Measurements from ENCODE around the gene DEFB131A.
"Not testable (repeated sequence)": the region's sequence is repeated elsewhere in the genome, so short reads cannot be mapped to it uniquely, and the experiment has no call there.

Gene DEFB131A

DNA sequence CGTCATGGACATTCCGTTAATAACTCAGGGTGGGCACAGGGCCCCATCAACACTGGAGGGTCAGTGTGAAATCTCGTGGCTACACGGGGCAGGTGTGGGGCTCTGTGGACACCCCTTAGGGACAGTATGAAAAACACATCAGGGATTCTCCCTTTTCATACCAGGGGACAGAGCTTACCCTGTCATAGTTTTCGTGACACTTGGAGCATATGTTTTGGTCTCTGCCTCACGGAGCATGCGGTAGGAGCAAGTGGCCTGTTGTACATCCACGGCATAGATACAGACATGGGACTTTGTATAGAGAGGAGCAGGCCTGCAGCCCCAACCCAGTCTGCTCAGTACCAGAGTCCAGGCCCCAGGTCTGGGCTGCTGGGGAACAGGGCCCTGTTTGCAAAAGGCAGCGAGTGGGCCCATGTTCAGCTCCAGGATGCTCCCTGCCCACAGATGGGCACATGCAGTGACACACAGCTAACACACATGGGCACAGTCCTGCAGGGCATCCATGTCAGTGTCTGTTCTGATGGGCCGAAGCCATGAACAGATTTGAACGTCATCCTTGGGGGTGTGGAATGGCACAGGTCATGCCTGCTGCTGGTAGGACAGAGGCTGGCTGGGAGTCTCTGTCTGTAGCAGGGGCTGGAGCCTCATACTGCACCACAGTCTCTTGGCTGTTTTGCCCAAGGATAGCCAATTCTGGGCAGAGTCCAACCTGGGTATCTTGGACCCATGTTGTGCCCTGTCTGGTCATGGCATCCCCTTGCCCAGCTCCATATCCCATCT, 50.2 kb downstream of the DEFB131A start:
- DNase-seq (ENCODE audit: low read depth in 2 of 2): not testable (repeated sequence)

DNA sequence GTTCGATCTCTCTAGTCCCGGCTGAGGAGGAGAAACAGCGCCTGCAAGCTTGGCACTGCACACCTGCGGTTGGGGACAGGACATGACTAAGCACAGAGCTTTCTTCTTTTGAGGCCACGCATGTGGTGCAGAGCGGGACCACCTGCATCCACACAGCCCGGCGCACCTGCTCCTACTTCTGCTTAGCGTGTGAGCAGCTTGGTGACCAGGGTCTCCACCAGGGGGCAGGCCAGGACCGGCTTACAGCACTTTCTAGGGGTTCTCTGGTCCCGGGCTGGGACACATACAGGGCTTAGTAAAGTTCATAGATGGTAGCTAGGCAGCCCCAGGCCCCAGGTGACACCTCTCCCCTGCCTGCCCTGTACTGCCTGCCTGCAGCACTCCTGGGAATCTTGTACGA, 51.2 kb downstream of the DEFB131A start:
- DNase-seq (ENCODE audit: low read depth in 2 of 2): not testable (repeated sequence)

DNA sequence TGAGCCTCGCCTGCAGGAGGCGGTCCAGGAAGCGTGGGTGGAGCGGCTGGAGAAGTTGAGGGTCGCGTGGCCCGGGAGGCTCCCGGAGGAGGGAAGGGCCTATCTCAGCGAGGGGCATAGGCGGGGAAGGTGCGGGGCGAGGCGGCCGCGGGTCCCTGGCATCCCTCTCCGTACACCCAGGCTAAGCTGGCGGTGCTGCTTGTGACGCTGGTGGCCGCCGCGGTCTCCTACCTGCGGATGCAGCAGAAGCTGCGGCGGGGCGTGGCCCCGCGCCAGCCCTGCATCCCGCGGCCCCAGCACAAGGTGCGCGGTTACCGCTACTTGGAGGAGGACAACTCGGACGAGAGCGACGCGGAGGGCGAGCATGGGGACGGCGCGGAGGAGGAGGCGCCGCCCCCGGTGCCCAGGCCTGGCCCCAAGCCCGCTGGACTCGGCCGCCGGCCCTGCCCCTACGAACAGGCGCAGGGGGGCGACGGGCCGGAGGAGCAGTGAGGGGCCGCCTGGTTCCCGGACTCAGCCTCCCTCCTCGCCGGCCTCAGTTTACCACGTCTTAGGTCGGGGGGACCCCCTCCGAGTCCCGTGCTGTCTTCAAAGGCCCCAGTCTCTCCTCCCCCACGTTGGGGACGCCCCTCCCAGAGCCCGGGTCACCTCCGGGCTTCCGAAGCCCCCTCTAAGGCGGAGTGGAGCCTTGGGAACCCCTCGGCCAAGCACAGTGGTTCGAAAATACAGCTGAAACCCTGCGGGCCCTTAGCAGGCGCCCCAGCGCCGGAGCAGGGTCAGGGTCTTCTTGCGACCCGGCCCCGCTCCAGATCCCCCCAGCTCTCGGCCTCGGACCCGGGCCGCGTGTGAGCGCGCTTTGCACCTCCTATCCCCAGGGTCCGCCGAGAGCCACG, 53.6 kb downstream of the DEFB131A start:
- DNase-seq (ENCODE audit: low read depth in 2 of 2): not testable (repeated sequence)

DNA sequence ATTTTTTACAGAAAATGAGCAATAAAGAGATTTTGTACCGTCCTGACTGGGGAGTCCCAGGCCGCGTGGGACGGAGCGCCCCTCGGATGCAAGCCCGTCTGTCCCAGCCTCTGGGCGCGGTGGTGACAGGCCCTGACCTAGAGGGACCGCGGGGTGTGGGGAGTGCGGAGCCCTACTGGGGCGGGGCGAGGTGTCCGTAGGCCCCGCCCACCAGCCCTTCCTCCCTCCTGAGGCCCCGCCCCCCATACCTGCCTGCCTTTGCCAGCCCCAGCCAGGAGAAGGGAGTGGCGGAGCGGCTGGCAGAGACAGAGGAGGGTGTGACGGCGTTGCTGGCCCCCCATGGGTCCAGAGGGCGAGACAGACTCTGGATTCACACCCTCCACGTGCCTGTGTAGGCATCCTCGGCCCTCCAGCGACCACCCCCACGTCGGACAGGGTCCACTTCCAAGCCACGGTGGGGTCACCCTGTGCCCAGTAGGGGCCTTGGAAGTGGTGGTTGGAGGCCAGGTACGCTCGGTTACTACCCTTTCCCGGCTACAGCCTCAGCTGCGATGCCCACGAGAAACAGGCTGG, 54.3 kb downstream of the DEFB131A start:
- DNase-seq (ENCODE audit: low read depth in 2 of 2): not testable (repeated sequence)

DNA sequence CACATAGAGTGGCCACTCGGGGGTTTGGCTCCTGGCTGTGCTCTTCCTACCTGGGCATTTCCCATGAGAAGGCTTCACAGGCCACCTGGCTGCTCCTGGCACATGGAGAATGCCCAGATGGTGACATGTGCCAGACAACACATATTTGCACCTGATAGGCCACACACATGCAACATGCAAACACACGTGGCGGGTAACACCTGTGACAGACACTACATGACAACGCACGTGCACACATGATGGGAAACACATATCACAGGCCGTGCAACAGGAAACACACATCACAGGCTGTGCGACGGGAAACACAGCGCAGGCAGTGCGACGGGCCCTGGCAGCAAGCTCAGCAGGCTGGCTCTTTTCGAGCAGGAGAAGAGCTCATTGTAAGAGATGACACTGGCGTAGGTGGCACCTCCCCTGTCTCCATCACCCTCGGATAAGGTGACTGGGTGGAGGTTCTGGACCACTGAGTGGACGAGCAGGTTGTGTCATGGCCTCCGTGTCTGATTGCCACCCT, 55.8 kb downstream of the DEFB131A start:
- DNase-seq (ENCODE audit: low read depth in 2 of 2): not testable (repeated sequence)

Data from fibroblast of skin of left biceps (primary cell).